Ascending aorta (tissue), 2 donors: Measurements from ENCODE around the gene LCN10. TPM values are rescaled to one million over a fixed set of nuclear protein-coding genes. Genes with fewer than 3 reads are reported as not detected.

ENCODE experiments used
- DNase-seq, 2 donors: peaks; one replicate each; pipeline ENCODE4 v3.0.0-alpha.2; 2019; ENCODE audit warnings: low spot score in 2 of 2
- H3K27ac ChIP-seq, 2 donors: fragments of 200-600 bp; sonication (generic); one replicate each; pipeline ENCODE4 v1.5.1; 2016 to 2017; ENCODE audit warnings: mild to moderate bottlenecking in 1 of 2
- H3K27me3 ChIP-seq: fragments of 200-600 bp; sonication (generic); one replicate; pipeline ENCODE4 v1.5.1; 2017
- H3K36me3 ChIP-seq, 2 donors: fragments of 200-600 bp; sonication (generic); one replicate each; pipeline ENCODE4 v1.5.1; 2016
- H3K4me1 ChIP-seq, 2 donors: fragments of 200-600 bp; sonication (generic); one replicate each; pipeline ENCODE4 v1.5.1; 2016 to 2017; ENCODE audit warnings: mild to moderate bottlenecking in 1 of 2
- H3K4me3 ChIP-seq, 2 donors: fragments of 200-600 bp; sonication (generic); one replicate each; pipeline ENCODE4 v1.5.1; 2016 to 2017; ENCODE audit warnings: mild to moderate bottlenecking in 1 of 2
- H3K9me3 ChIP-seq, 2 donors: fragments of 200-600 bp; sonication (generic); one replicate each; pipeline ENCODE4 v1.5.1; 2016
- CTCF ChIP-seq, 3 experiments: fragments of 200-600 bp in 2 of 3; fragments of 450-650 bp in 1 of 3; sonication (generic) in 2 of 3; IDR thresholded peaks; one replicate each; pipeline ENCODE4 v1.5.1; 2016 to 2019; ENCODE audit warnings: antibody characterized with exemption in 3 of 3, mild to moderate bottlenecking in 1 of 3, moderate library complexity in 1 of 3
- intact Hi-C: fragments of 100-400 bp; cut with DNase I; formaldehyde crosslinking; loops from one replicate; pipeline ENCODE4 v1.15.1; 2023
- total RNA-seq: library from RNA; depleted of rRNA; stranded (reverse); fragments of >200 nt; gene quantifications from one replicate; pipeline ENCODE4 v1.1.0, GENCODE V29; 2016

Gene LCN10
- total RNA-seq, 1 donor from 2014 or later = 28.5 TPM

- DNase-seq = no peak
- no peak for TF ChIP-seq CTCF (IDR thresholded peaks at IDR 0.05)
- no peaks in the 10 kb centered on the region for H3K4me1 ChIP-seq
- no peak overlapping the region for H3K4me3 ChIP-seq
- H3K27ac ChIP-seq = no peak overlapping the region
- no peaks in the 10 kb centered on the region for H3K9me3 ChIP-seq
- H3K36me3 ChIP-seq = no peaks in the 10 kb centered on the region
- intact Hi-C loops = no loop called here
- H3K27me3 ChIP-seq = peaks cover 3% of the 10 kb centered on the region
Measured at GRCh38 chr9:136695955-136696354, 46.8 kb downstream of the LCN10 start.

- no peaks in the 10 kb centered on the region for H3K4me1 ChIP-seq
- no peak overlapping the region for H3K27ac ChIP-seq
- H3K36me3 ChIP-seq = no peaks in the 10 kb centered on the region
- no peaks in the 10 kb centered on the region for H3K27me3 ChIP-seq
- no peak overlapping the region for H3K4me3 ChIP-seq
- intact Hi-C loops = no loop called here
- TF ChIP-seq CTCF (IDR thresholded peaks at IDR 0.05) = no peak
- H3K9me3 ChIP-seq = no peaks in the 10 kb centered on the region
- DNase-seq = no peak
Measured at GRCh38 chr9:136695435-136695895, 47.3 kb downstream of the LCN10 start.

- Histone ChIP-seq H3K4me1 (no peaks in the 10 kb centered on the region), H3K27ac (no peak overlapping the region), H3K4me3 (no peak overlapping the region), H3K9me3 (no peaks in the 10 kb centered on the region), H3K36me3 (no peaks in the 10 kb centered on the region), H3K27me3 (no peaks in the 10 kb centered on the region)
- no peak for TF ChIP-seq CTCF (IDR thresholded peaks at IDR 0.05)
- intact Hi-C loops = no loop called here
- DNase-seq = no peak
Measured at GRCh38 chr9:136694872-136695247, 47.9 kb downstream of the LCN10 start.

GRCh38 chr9:136694163-136694871 lies 48.4 kb downstream of the LCN10 start:
- H3K27ac ChIP-seq = no peak overlapping the region
- no peaks in the 10 kb centered on the region for H3K9me3 ChIP-seq
- no peaks in the 10 kb centered on the region for H3K36me3 ChIP-seq
- TF ChIP-seq CTCF (IDR thresholded peaks at IDR 0.05) = peak in 2 of 3 experiments; percentile 47 to 58
- no peak overlapping the region for H3K4me3 ChIP-seq
- intact Hi-C loops = no loop called here
- no peaks in the 10 kb centered on the region for H3K27me3 ChIP-seq
- H3K4me1 ChIP-seq = no peaks in the 10 kb centered on the region
- no peak for DNase-seq

- Histone ChIP-seq H3K9me3 (no peaks in the 10 kb centered on the region), H3K4me3 (no peak overlapping the region), H3K27ac (no peak overlapping the region), H3K36me3 (no peaks in the 10 kb centered on the region), H3K27me3 (no peaks in the 10 kb centered on the region), H3K4me1 (no peaks in the 10 kb centered on the region)
- intact Hi-C loops = no loop called here
- no peak for TF ChIP-seq CTCF (IDR thresholded peaks at IDR 0.05)
- DNase-seq = no peak
Measured at GRCh38 chr9:136693490-136694162, 49.1 kb downstream of the LCN10 start.
